T-helper 9 cell (primary cell): ENCODE measurements around the gene DERL3.
A peak's percentile ranks its signal among the peaks of the same experiment; 100 is the strongest.

Experiments
- DNase-seq: peaks from one replicate; pipeline ENCODE4 v3.0.0-alpha.2; 2020

The DERL3 gene

GRCh38 chr22:23801238-23801821 lies 37.5 kb downstream of the DERL3 start:
- no peak for DNase-seq

GRCh38 chr22:23800297-23801237 lies 38.2 kb downstream of the DERL3 start:
- DNase-seq: no peak

GRCh38 chr22:23796461-23796860 lies 42.3 kb downstream of the DERL3 start:
- no peak for DNase-seq

- DNase-seq: no peak
These were observed 45.5 kb downstream of the DERL3 start for GRCh38 chr22:23793326-23793725.

DNA sequence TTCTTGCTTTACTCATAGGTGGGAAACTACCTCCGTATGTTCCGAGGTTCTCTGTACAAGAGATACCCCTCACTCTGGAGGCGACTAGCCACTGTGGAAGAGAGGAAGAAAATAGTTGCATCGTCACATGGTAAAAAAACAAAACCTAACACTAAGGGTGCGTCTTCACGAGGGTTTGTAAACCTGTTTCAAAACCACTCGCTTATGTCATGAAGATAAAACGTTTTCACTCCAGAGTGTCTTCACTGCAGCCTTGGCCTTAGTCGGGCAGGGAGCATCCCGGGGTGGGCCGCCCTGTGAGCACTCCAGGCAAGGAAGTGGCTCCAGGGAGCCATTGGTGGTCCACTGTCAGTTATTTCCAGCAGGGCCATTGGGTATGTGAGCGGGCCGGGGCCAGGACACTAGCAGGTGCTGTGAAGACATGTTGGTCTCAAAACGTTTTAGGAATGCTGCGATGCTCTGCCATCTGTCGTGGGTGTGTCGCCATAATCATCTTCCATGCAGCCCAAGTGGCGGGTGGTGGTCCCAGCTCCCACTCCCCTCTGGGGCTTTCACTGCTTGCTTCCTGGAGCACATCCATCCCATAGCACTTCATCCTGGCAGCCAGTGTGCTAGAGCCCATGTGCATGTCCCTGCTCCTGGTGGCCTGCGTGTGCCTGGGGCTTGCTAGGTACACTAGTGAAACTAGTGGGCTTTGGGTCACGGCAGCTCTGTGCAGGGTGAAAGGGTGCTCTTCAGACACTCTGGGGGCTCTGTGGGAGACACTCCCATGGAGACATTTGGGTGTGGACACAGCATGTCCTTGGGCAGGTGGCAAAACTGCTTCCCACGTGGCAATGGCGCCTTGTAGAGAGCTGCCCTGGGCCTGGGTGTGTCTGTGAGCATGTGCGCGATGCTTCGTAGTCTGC lies 46.8 kb downstream of the DERL3 start:
- no peak for DNase-seq

GRCh38 chr22:23790819-23791737 lies 47.7 kb downstream of the DERL3 start:
- DNase-seq: no peak

- DNase-seq: no peak
These were observed 49.2 kb downstream of the DERL3 start for GRCh38 chr22:23789638-23790037.

DNA sequence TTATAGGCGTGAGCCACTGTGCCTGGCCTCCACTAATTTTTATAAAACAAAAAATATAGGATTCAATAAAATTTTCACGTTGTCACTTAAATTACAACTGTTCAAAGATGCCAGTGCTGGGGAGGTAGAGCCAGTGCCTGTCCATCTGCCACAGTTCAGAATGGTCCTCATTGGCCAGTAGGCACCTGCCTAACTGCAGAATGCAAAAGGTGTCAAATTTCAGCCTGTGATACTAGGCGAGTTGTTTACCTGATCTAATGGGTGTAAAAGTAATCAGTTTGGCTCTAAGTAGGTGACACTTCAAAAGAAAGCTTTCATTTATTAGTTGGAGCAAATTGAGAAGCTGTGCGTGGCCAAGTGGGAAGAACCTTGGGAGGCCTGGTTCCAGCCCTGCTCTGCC lies 49.7 kb downstream of the DERL3 start:
- DNase-seq: no peak

GRCh38 chr22:23787910-23788309 lies 50.9 kb downstream of the DERL3 start:
- DNase-seq: no peak

- no peak for DNase-seq
These were observed 51.3 kb downstream of the DERL3 start for GRCh38 chr22:23787600-23787896.

- DNase-seq: peak; percentile 94
These were observed 51.8 kb downstream of the DERL3 start, which contains the start of gene SMARCB1 for GRCh38 chr22:23786752-23787599. TSS of gene SMARCB1 (plus strand) at chr22:23786966. CDS start at chr22:23787170, 204 bp downstream.

- no peak for DNase-seq
These were observed 52.5 kb downstream of the DERL3 start for GRCh38 chr22:23786261-23786710.
